Gastroesophageal sphincter (tissue), 2 donors: ENCODE results near the gene OVOL3.

ENCODE experiments used
- POLR2A ChIP-seq, 2 donors: fragments of 450-650 bp; IDR thresholded peaks; one replicate each; pipeline ENCODE4 v1.6.1; 2017; ENCODE audit warnings: antibody characterized with exemption in 2 of 2, mild to moderate bottlenecking in 2 of 2, moderate library complexity in 1 of 2
- POLR2AphosphoS5 ChIP-seq: sonication (generic); formaldehyde crosslinking; IDR thresholded peaks from one replicate; pipeline ENCODE4 v1.6.1; 2017; ENCODE audit warnings: antibody characterized with exemption

- TF ChIP-seq POLR2AphosphoS5 (no peak), POLR2A (IDR thresholded peaks at IDR 0.05) (no peak)
These were observed 4.5 kb upstream of the OVOL3 start for GRCh38 chr19:36106441-36106840.
